G401.6 (cell line): ENCODE data around the gene NAXD.
"Not testable (repeated sequence)": the region's sequence is repeated elsewhere in the genome, so short reads cannot be mapped to it uniquely, and the experiment has no call there.

Source experiments
- FAIRE-seq: peaks from 2 replicates; lab custom pipeline; 2012; peaks lifted over from hg19 to GRCh38; lab: Jason Lieb, UNC

NAXD gene

DNA sequence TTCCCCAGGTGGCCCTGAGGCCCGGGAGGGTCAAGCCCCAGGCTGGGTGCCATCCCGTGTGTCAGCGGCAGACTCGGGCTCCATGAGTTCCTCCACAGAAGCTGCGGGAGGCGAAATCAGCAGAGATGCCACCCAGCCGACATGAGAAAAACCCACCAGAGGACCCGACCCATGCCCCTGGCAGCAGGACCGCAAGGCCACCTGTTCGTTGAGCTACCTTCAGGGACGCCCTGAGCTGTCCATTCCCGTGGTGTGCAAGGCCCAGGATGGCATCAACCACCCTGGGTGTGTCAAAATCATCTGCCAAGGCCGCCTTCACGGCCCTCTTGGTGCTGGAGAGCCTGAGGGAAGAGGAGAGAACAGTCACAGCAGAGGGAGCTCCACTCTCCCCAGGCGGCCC is 30.4 kb downstream of the NAXD start:
- FAIRE-seq: no peak

GRCh38 chr13:110646442-110647364 is 31.4 kb downstream of the NAXD start:
- no peak for FAIRE-seq

DNA sequence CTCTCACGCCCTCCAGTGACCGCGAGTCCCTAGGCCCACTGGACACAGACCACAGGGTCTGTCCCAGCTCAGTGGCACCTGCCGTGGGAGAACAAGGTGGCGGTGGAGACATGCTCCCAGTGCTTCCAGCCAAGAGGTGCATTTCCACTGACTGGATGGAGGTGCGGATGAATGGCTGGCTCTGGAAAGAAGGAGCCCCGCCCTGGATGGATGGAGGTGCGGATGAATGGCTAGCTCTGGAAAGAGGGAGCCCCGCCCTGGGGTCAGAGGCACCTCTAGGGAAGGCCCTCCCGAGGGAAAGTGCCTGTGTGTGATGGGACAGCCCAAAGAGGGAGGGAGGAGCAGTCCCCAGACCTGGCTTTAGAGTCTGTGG is 32.0 kb downstream of the NAXD start:
- FAIRE-seq: no peak

GRCh38 chr13:110648146-110648819 is 32.9 kb downstream of the NAXD start:
- no peak for FAIRE-seq

DNA sequence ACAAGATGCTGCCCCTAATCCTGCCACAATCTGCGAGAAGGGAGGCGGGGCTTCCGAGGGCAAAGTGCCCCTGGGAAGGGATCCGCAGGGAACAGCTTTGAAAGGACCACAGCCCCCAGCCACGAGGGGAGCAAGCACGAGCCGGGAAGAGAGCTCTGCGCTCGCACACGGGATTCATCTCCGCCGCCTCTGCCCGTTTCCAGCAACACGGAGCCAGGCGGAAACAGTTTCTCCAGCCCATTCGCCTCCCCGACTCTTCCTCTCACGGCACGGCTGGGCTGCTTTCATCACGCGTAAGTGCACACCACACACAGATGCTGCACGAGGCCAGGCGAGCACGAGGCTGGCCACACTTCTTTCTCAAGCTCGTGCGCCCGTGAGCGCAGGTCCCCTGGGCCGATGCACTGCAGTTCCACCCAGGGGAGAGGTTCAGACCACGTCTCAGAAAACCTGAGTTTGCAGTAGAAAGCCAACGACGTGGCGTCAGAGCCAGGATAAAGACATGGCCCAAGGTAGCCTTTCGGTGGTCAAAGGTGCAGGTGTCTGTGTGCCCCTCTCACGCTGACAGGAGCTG is 33.6 kb downstream of the NAXD start:
- FAIRE-seq: no peak

DNA sequence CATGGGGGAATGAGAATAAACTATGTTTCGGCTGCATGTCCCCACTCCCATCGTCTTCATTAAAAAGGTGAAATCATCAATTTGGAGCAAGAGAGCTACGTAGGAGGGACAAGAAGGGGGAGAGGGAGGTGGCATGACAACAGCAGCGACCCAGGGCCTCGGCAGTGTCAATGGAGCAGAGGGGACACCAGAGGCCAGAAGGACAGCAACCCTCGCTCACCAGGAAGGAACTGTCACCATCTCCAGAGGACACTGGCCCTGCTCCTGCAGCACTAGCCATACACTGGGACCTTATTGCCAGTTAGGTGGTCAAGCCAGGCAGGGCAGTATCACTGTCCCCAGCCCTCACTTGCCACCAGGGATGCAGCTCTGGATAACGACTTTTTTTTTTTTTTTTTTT is 34.2 kb downstream of the NAXD start:
- no peak for FAIRE-seq

DNA sequence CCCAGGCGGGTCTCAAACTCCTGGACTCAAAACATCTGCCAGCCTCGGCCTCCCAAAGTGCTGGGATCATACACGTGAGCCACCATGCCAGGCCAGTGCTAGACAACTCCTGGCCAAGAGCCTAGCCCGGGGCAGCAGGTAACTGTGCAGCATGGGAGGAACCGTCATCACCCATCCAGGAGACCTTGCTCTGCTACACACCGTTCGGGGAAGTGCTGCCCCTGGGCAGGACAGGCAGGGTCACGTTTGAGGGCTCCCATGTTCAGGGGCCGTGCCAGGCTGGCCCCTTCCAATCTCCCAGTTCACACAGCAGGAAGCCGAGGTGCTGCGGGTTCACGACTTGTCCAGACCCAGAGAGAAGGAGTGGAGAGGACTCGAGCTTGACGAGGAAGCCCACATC is 35.1 kb downstream of the NAXD start:
- FAIRE-seq: no peak

- no peak for FAIRE-seq
Observed at GRCh38 chr13:110651271-110651670, 35.9 kb downstream of the NAXD start.

DNA sequence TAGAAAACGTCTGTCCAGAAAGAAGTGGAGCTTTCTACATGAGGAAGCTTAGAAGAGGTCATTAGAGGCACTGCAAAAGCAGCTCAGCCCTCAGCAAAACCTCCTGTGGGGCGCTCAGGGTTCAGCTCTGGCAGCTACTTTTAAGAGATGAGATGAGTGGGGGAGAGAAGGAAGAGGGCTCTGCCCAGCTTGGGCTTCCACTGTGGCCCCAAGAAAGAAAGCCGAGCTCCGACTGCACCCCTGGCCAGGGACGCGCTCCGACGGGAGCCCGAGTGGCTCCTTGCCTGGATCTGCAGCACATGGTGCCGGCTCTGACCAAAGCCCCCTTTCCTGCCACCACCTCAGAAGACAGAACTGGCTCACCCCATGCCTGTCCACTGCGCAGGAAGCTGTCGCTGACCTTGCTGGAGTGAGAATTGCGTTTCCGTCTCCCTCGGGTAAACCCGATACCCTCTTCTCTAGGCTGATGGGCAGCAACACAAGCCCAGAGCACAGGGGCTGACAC is 36.4 kb downstream of the NAXD start:
- FAIRE-seq: no peak

DNA sequence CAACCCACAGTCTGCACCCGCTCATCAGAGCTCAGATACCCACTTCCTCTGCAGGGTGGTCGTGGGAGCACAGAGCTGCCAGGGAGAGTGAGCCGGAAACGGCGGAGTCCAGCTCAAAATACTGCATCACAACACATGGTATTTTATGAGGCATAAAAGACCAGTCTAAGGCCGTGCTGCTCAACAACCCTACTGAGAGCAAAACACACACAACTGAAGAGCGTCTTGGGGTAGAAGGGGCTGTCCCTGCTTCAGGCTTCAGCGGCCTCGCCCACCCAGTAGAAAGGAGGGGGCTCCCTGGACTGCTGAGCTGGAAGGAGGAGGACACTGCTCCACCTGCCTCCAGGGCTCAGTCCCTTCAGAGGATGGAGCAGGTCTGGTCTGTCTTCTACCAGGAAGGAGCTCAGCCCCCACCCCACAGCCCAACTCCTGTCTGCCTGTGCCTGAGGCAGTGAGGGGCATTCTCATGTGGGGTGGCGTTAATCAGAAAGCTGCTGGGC is 36.9 kb downstream of the NAXD start:
- no peak for FAIRE-seq

GRCh38 chr13:110652764-110653163 is 37.4 kb downstream of the NAXD start:
- FAIRE-seq: no peak

DNA sequence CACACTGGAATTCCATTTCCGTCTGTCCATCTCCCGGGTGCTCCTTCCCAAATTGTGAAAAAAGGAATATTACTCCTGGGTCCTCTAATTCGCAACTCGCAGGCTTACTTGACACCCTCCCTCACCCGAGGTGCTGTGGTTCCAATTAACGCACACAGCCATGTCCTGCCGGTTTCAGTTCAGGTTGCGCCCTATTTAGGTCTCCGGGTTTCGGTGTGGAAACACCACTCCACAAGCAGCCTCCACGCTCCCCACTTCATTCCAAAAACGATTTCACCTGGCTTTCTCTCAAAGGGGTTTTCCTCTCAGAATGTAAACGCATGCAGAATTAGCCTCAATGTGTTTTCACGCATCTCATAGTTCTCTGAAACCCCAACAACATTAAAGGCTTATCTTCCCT is 37.9 kb downstream of the NAXD start:
- no peak for FAIRE-seq

- no peak for FAIRE-seq
Observed at GRCh38 chr13:110653851-110654250, 38.5 kb downstream of the NAXD start.

- FAIRE-seq: no peak
Observed at GRCh38 chr13:110657196-110657595, 41.9 kb downstream of the NAXD start.

GRCh38 chr13:110658218-110658911 is 43.0 kb downstream of the NAXD start:
- FAIRE-seq: not testable (repeated sequence)

DNA sequence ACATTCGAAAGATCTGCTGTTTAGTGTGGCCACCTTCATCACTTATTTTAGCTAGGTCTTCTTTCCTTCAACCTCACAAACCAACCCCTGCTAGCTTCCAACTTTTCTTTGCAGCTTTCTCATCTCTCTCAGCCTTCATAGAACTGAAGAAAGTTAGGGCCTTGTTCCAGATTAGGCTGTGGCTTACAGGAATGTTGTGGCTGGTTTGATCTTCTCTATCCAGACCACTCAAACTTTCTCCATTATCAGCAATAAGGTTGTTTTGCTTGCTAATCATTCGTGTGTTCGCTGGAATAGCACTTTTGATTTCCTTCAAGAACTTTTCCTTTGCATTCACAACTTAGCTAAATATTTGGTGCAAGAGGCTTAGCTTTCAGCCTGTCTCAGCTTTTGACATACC is 45.9 kb downstream of the NAXD start:
- no peak for FAIRE-seq

DNA sequence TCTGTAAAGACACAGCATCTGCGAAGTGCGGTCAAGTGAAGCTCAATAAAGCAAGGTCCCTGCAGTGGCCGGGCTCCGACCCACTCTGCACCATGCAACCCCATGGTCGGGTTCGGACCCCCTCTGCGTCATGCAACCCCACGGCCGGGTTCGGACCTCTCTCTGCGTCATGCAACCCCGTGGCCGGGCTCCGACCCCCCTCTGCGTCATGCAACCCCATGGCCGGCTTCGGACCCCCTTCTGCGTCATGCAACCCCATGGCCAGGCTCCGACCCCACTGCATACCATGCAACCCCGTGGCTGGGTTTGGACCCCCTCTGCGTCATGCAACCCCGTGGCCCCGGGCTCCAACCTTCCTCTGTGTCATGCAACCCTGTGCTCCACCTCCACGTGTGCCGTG is 46.7 kb downstream of the NAXD start:
- FAIRE-seq: no peak

DNA sequence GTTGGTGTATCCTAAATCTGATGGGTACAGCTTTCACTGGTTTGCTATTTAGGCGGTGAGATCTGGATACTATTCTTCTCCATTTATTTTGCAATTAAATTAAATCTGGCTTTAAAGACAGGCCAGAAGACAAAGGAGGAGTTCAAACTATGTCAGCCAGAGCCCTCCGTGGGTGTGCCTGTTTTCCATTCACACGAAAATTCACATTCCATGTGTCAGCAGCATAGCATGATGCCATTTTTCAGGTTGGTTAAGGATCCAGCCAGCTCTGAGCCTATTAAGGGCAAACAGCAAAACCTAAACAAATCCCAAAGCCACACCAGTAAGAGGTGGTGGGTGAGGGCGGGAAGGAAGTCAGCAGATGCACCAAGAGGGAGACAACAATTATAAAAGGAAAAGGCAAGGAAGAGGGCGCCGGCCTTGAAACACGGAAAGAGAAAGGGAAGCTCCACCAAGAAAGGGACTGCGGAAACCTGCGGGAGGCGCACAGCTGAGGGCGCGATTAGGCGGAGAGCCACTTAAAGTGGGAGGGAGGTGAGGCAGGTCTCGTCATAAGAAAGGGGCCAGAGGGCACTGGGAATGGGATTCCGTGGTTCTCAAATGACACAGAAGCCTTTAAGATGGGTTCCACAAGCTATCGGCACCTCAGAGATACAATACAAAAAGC is 47.6 kb downstream of the NAXD start:
- no peak for FAIRE-seq

GRCh38 chr13:110663491-110663890 is 48.1 kb downstream of the NAXD start:
- FAIRE-seq: no peak

DNA sequence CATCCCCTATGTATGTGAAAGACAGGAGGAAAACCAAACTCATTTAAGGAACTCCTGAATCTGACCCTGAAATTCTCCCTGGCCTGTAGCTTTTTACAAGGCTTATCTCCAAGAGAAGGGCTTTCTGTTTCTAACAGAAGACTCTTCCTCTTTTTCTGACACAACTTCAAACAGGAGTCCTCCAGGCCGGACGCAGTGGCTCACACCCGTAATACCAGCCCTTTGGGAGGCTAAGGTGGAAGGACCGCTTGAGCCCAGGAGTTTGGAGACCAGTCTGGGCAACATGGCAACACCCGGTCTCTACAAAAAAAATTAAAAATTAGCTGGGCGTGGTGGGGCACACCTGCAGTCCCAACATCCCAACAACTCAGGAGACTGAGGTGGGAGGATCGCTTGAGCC is 48.7 kb downstream of the NAXD start:
- no peak for FAIRE-seq

DNA sequence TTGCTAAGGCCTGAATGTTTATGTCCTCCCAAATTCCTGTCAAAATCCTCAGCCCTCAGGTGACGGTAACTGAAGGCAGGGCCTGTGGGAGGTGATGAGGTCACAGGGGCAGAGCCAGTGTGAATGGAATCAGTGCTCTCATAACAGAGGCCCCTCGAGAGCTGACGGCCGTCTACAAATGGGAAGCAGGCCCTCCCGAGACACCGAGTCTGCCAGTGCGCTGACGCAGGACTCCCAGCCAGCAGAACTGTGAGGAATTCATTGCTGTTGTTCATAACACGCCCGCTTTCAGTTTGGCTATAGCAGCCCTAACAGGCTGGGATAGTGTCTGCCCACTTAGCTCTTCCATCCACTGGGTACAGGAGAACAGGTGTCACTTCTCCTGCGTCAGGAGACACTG is 49.3 kb downstream of the NAXD start:
- FAIRE-seq: no peak
